ENCODE data around the gene TRAF2. TPM values are rescaled to one million over a fixed set of nuclear protein-coding genes. Genes with fewer than 3 reads are reported as not detected.

The TRAF2 gene
- total RNA-seq, 1 donor from 2014 or later = 59.5 TPM

- DNase-seq (ENCODE audit: low spot score) = no peak
- Mint-ChIP-seq H3K27ac (peak overlapping the region; percentile 83), H3K4me3 (ENCODE audit: low read depth) (no peak overlapping the region), H3K36me3 (ENCODE audit: low read depth) (peaks cover 71% of the 10 kb centered on the region), H3K9me3 (no peaks in the 10 kb centered on the region), H3K4me1 (ENCODE audit: low read depth) (peaks cover 33% of the 10 kb centered on the region), H3K27me3 (ENCODE audit: low read depth) (no peaks in the 10 kb centered on the region)
- intact Hi-C loops (cut with micrococcal nuclease) = no loop called here
Measured at GRCh38 chr9:136906266-136906665, 19.9 kb downstream of the TRAF2 start.

- Mint-ChIP-seq H3K36me3 (ENCODE audit: low read depth) (peaks cover 63% of the 10 kb centered on the region), H3K9me3 (no peaks in the 10 kb centered on the region), H3K4me1 (ENCODE audit: low read depth) (peaks cover 24% of the 10 kb centered on the region), H3K27me3 (ENCODE audit: low read depth) (no peaks in the 10 kb centered on the region), H3K27ac (peak overlapping the region; percentile 62), H3K4me3 (ENCODE audit: low read depth) (no peak overlapping the region)
- intact Hi-C loops (cut with micrococcal nuclease) = no loop called here
- DNase-seq (ENCODE audit: low spot score) = no peak
Measured at GRCh38 chr9:136907011-136907914, 20.9 kb downstream of the TRAF2 start.

GRCh38 chr9:136910197-136910900 is 24.0 kb downstream of the TRAF2 start:
- intact Hi-C loops (cut with micrococcal nuclease) = no loop called here
- Mint-ChIP-seq H3K4me1 (ENCODE audit: low read depth) (peaks cover 6% of the 10 kb centered on the region), H3K27ac (no peak overlapping the region), H3K9me3 (no peaks in the 10 kb centered on the region), H3K36me3 (ENCODE audit: low read depth) (peaks cover 58% of the 10 kb centered on the region), H3K4me3 (ENCODE audit: low read depth) (no peak overlapping the region), H3K27me3 (ENCODE audit: low read depth) (no peaks in the 10 kb centered on the region)
- no peak for DNase-seq (ENCODE audit: low spot score)

GRCh38 chr9:136910901-136911245 is 24.6 kb downstream of the TRAF2 start:
- H3K36me3 Mint-ChIP-seq (ENCODE audit: low read depth) = peaks cover 58% of the 10 kb centered on the region
- H3K27me3 Mint-ChIP-seq (ENCODE audit: low read depth) = no peaks in the 10 kb centered on the region
- intact Hi-C loops (cut with micrococcal nuclease) = no loop called here
- no peak for DNase-seq (ENCODE audit: low spot score)
- H3K4me3 Mint-ChIP-seq (ENCODE audit: low read depth) = no peak overlapping the region
- H3K9me3 Mint-ChIP-seq = no peaks in the 10 kb centered on the region
- H3K27ac Mint-ChIP-seq = no peak overlapping the region
- H3K4me1 Mint-ChIP-seq (ENCODE audit: low read depth) = peaks cover 4% of the 10 kb centered on the region

GRCh38 chr9:136913701-136914438 is 27.6 kb downstream of the TRAF2 start:
- Mint-ChIP-seq H3K36me3 (ENCODE audit: low read depth) (peaks cover 57% of the 10 kb centered on the region), H3K27me3 (ENCODE audit: low read depth) (no peaks in the 10 kb centered on the region), H3K27ac (no peak overlapping the region), H3K9me3 (no peaks in the 10 kb centered on the region), H3K4me1 (ENCODE audit: low read depth) (peaks cover 3% of the 10 kb centered on the region), H3K4me3 (ENCODE audit: low read depth) (no peak overlapping the region)
- intact Hi-C loops (cut with micrococcal nuclease) = no loop called here
- no peak for DNase-seq (ENCODE audit: low spot score)

- DNase-seq (ENCODE audit: low spot score) = no peak
- Mint-ChIP-seq H3K27me3 (ENCODE audit: low read depth) (no peaks in the 10 kb centered on the region), H3K36me3 (ENCODE audit: low read depth) (peaks cover 58% of the 10 kb centered on the region), H3K27ac (peak overlapping the region; percentile 71), H3K9me3 (no peaks in the 10 kb centered on the region), H3K4me1 (ENCODE audit: low read depth) (peaks cover 3% of the 10 kb centered on the region), H3K4me3 (ENCODE audit: low read depth) (no peak overlapping the region)
- intact Hi-C loops (cut with micrococcal nuclease) = no loop called here
Measured at GRCh38 chr9:136915632-136916329, 29.5 kb downstream of the TRAF2 start.

- no peaks in the 10 kb centered on the region for H3K9me3 Mint-ChIP-seq
- peak overlapping the region; percentile 71 for H3K27ac Mint-ChIP-seq
- peaks cover 3% of the 10 kb centered on the region for H3K4me1 Mint-ChIP-seq (ENCODE audit: low read depth)
Measured at GRCh38 chr9:136916330-136917184, 30.2 kb downstream of the TRAF2 start.

GRCh38 chr9:136917902-136918301 is 31.6 kb downstream of the TRAF2 start:
- no peaks in the 10 kb centered on the region for H3K9me3 Mint-ChIP-seq
- H3K4me1 Mint-ChIP-seq (ENCODE audit: low read depth) = peaks cover 3% of the 10 kb centered on the region
- no peaks in the 10 kb centered on the region for H3K27me3 Mint-ChIP-seq (ENCODE audit: low read depth)

More at GRCh38 chr9:136916330-136917184, 30.2 kb downstream of the TRAF2 start:
- peaks cover 57% of the 10 kb centered on the region for H3K36me3 Mint-ChIP-seq (ENCODE audit: low read depth)
- DNase-seq (ENCODE audit: low spot score) = no peak
- no peaks in the 10 kb centered on the region for H3K27me3 Mint-ChIP-seq (ENCODE audit: low read depth)
- intact Hi-C loops (cut with micrococcal nuclease) = no loop called here
- H3K4me3 Mint-ChIP-seq (ENCODE audit: low read depth) = no peak overlapping the region

GRCh38 chr9:136920069-136920468 is 33.8 kb downstream of the TRAF2 start:
- peaks cover 69% of the 10 kb centered on the region for H3K36me3 Mint-ChIP-seq (ENCODE audit: low read depth)
- intact Hi-C loops (cut with micrococcal nuclease) = no loop called here
- no peak overlapping the region for H3K27ac Mint-ChIP-seq
- peaks cover 3% of the 10 kb centered on the region for H3K4me1 Mint-ChIP-seq (ENCODE audit: low read depth)
- DNase-seq (ENCODE audit: low spot score) = no peak
- no peak overlapping the region for H3K4me3 Mint-ChIP-seq (ENCODE audit: low read depth)
- H3K9me3 Mint-ChIP-seq = no peaks in the 10 kb centered on the region
- H3K27me3 Mint-ChIP-seq (ENCODE audit: low read depth) = no peaks in the 10 kb centered on the region

More at GRCh38 chr9:136917902-136918301, 31.6 kb downstream of the TRAF2 start:
- intact Hi-C loops (cut with micrococcal nuclease) = no loop called here
- Mint-ChIP-seq H3K27ac (no peak overlapping the region), H3K36me3 (ENCODE audit: low read depth) (peaks cover 68% of the 10 kb centered on the region), H3K4me3 (ENCODE audit: low read depth) (no peak overlapping the region)
- no peak for DNase-seq (ENCODE audit: low spot score)

GRCh38 chr9:136920734-136921231 is 34.5 kb downstream of the TRAF2 start:
- Mint-ChIP-seq H3K9me3 (no peaks in the 10 kb centered on the region), H3K27me3 (ENCODE audit: low read depth) (no peaks in the 10 kb centered on the region), H3K36me3 (ENCODE audit: low read depth) (peaks cover 68% of the 10 kb centered on the region), H3K4me3 (ENCODE audit: low read depth) (no peak overlapping the region), H3K4me1 (ENCODE audit: low read depth) (peaks cover 3% of the 10 kb centered on the region), H3K27ac (no peak overlapping the region)
- intact Hi-C loops (cut with micrococcal nuclease) = no loop called here
- DNase-seq (ENCODE audit: low spot score) = no peak

- Mint-ChIP-seq H3K27ac (no peak overlapping the region), H3K36me3 (ENCODE audit: low read depth) (peaks cover 63% of the 10 kb centered on the region), H3K9me3 (no peaks in the 10 kb centered on the region), H3K4me3 (ENCODE audit: low read depth) (no peak overlapping the region), H3K4me1 (ENCODE audit: low read depth) (no peaks in the 10 kb centered on the region), H3K27me3 (ENCODE audit: low read depth) (no peaks in the 10 kb centered on the region)
- intact Hi-C loops (cut with micrococcal nuclease) = no loop called here
- DNase-seq (ENCODE audit: low spot score) = no peak
Measured at GRCh38 chr9:136921307-136921706, 35.0 kb downstream of the TRAF2 start.
